GM10248 (cell line): Measurements from ENCODE around the gene WSCD1.

ENCODE experiments used
- CTCF ChIA-PET: fragments of 300-600 bp; sonication (Branson Sonifier 250); formaldehyde crosslinking; extraction: SDS; loops from one replicate; lab custom pipeline; 2021; ENCODE audit warnings: antibody characterized with exemption; lab: Yijun Ruan, JAX
- POLR2A ChIA-PET: fragments of 350-650 bp; sonication (Branson Sonifier 250); formaldehyde crosslinking; extraction: SDS; loops from one replicate; lab custom pipeline; 2020; ENCODE audit warnings: antibody characterized with exemption; lab: Yijun Ruan, JAX
- DNase-seq: peaks from one replicate; pipeline ENCODE4 v3.0.0; 2012; ENCODE audit errors: extremely low spot score
- CTCF ChIP-seq: IDR thresholded peaks from 2 replicates; pipeline ENCODE4 v1.5.1; 2012; ENCODE audit warnings: mild to moderate bottlenecking, low read depth; ENCODE audit errors: extremely low read depth, missing control alignments, control extremely low read depth

WSCD1 gene

GRCh38 chr17:6163612-6164333, 93.6 kb downstream of the WSCD1 start:
- no peak for TF ChIP-seq CTCF
- no peak for DNase-seq
- ChIA-PET CTCF (no interaction called here), POLR2A (no interaction called here)

- CTCF ChIA-PET = no interaction called here
- DNase-seq = no peak
- POLR2A ChIA-PET = no interaction called here
- no peak for TF ChIP-seq CTCF
Measured at GRCh38 chr17:6164996-6165395, 94.8 kb downstream of the WSCD1 start.

GRCh38 chr17:6165806-6166205, 95.6 kb downstream of the WSCD1 start:
- CTCF ChIA-PET = no interaction called here
- TF ChIP-seq CTCF = no peak
- no peak for DNase-seq
- POLR2A ChIA-PET = no interaction called here

GRCh38 chr17:6166492-6167179, 96.5 kb downstream of the WSCD1 start:
- POLR2A ChIA-PET = no interaction called here
- no peak for DNase-seq
- CTCF ChIA-PET = no interaction called here
- no peak for TF ChIP-seq CTCF

- TF ChIP-seq CTCF = no peak
- ChIA-PET CTCF (interaction anchor here (1.2 kb wide), 1 partner anchor 13 kb away, joined by 5 read pairs; no protein-coding TSS in a partner anchor), POLR2A (no interaction called here)
Measured at GRCh38 chr17:6168296-6168695, 98.1 kb downstream of the WSCD1 start.

GRCh38 chr17:6170349-6170748, 100.2 kb downstream of the WSCD1 start:
- TF ChIP-seq CTCF = no peak
- CTCF ChIA-PET = no interaction called here
- POLR2A ChIA-PET = no interaction called here
- no peak for DNase-seq

More at GRCh38 chr17:6168296-6168695, 98.1 kb downstream of the WSCD1 start:
- no peak for DNase-seq
